Measurements from ENCODE around the gene LPP.

GRCh38 chr3:188184649-188185048, 30.7 kb downstream of the LPP start:
- TF ChIP-seq CTCF (IDR thresholded peaks at IDR 0.05) (no peak), ZFX (IDR thresholded peaks at IDR 0.05; ENCODE audit: borderline replicate concordance) (no peak)

Measured in 22Rv1 (cell line).